D721Med (cell line): ENCODE measurements around the gene RBFOX1.

Experiments used
- DNase-seq: peaks from one replicate; pipeline ENCODE4 v3.0.0; 2011; ENCODE audit warnings: low spot score; ENCODE audit not compliant: insufficient read length
- FAIRE-seq: peaks from 2 replicates; lab custom pipeline; 2011; peaks lifted over from hg19 to GRCh38; lab: Jason Lieb, UNC
- TF ChIP-seq, protein P1 (sequence below): IDR thresholded peaks from 2 replicates; pipeline ENCODE4 v1.5.1; 2012; ENCODE audit warnings: mild to moderate bottlenecking, control low read depth; ENCODE audit not compliant: insufficient read depth; ENCODE audit errors: missing control alignments

RBFOX1 gene

DNA sequence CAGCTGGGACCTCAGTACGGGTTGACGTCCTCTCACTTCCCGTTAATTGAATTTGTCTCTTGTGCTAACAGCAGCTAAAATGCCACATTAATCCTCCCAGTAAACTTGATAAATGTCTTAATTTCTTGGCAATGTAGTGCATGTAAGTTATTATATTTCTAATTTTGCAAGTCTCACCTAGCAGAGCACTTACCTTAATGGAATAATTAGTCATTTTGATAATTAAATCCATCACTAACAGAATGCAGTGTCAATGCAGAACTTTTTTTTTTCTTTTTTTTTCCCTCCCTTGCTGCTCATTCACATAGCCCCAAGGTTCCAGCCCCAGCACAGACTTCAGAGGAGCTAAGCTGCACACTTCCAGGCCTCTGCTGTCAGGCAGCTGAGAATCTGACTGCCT lies 376.5 kb downstream of the RBFOX1 start:
- TF ChIP-seq, protein P1, sequence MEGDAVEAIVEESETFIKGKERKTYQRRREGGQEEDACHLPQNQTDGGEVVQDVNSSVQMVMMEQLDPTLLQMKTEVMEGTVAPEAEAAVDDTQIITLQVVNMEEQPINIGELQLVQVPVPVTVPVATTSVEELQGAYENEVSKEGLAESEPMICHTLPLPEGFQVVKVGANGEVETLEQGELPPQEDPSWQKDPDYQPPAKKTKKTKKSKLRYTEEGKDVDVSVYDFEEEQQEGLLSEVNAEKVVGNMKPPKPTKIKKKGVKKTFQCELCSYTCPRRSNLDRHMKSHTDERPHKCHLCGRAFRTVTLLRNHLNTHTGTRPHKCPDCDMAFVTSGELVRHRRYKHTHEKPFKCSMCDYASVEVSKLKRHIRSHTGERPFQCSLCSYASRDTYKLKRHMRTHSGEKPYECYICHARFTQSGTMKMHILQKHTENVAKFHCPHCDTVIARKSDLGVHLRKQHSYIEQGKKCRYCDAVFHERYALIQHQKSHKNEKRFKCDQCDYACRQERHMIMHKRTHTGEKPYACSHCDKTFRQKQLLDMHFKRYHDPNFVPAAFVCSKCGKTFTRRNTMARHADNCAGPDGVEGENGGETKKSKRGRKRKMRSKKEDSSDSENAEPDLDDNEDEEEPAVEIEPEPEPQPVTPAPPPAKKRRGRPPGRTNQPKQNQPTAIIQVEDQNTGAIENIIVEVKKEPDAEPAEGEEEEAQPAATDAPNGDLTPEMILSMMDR = no peak
- FAIRE-seq (no peak), DNase-seq (no peak)

- no peak for FAIRE-seq
- TF ChIP-seq, protein P1 = no peak
- DNase-seq = no peak
Observed at GRCh38 chr16:7713244-7713643, 380.6 kb downstream of the RBFOX1 start.

DNA sequence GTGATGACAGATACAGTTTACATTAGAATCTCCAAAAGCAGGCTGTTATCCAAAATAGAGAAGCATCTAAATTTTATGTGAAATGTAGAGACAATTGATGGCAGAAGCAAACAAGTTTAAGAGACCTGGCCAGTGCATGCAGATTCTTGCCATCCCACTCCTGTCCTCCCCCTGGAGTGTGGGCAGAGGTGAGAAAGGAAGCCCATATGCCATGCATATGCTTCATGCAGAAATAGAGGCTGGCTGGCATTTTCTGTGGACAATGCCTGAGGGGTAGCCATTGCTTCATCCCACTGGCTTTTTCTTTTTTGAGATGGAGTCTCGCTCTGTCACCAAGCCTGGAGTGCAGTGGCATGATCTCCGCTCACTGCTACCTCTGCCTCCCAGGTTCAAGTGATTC lies 382.1 kb downstream of the RBFOX1 start:
- DNase-seq (no peak), FAIRE-seq (no peak)
- TF ChIP-seq, protein P1 = no peak

DNA sequence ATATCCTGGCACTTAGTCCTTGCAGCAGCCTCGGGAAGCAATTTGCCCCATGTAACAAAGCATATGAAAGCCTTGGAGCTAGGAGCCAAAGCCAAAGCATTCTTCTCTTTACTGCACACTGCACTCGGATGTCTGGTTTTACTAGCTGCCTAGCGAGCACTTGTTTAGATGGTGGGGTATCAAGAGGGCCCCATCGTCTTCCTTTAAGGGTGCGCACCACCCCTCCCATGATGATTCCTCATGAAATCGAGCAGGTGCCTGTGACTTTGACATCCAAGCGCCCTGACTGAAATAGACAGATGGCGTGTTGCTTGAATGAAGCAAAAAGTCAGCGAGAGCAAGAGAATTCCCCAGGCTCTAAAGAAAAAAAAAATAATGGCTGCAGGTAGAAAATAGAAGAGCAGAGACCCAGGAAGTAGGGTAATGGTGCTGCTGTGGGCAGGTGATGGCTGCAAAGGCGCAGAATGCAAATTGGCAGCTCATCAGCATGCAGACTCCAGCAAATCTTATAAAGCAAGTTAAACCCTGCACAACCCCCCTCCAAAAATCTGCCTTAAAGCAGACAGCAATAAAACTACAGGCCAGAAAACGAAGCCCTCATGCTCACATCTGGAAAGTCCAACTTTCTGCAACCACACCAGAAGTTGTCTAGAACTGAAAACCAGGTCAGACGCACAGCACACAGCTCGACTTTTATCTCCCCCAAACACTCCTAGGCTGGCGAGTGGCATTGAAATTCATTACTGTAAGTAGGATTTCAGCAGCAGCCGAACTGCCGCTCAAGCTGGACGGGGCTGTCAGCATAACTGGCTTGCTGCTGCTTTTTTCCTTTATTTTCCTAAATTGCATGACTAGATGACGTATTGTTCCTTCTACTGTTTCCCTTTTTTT lies 384.3 kb downstream of the RBFOX1 start:
- TF ChIP-seq, protein P1 = no peak
- no peak for DNase-seq
- FAIRE-seq = no peak

- TF ChIP-seq, protein P1 = no peak
- FAIRE-seq (no peak), DNase-seq (no peak)
Observed at GRCh38 chr16:7722761-7723160, 390.1 kb downstream of the RBFOX1 start.

DNA sequence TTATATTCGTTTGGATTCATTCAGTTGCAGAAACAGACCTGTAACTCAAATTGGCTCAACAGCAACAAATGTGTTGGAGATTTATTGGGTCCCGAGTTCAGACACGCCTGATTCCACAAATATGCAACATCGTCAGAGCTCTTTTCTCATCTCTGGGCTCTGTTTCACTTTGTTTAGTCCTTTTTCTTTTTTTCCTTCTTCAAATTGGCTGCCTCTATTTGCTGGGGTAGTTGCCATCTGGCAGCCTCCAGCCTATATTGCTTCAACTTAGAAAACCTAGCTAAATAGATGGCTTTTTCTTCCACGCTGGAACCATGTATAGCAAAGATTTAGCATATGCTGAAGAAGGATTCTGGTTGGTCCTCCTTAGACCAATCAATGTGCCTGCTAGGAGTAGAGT lies 398.5 kb downstream of the RBFOX1 start:
- DNase-seq = no peak
- no peak for FAIRE-seq

More for the DNA sequence above, 398.5 kb downstream of the RBFOX1 start:
- TF ChIP-seq, protein P1 = no peak
